ENCODE measurements around the gene SLC43A3. TPM values are rescaled to one million over a fixed set of nuclear protein-coding genes. Genes with fewer than 3 reads are reported as not detected.

Gene SLC43A3
- 100 to 1,000 TPM; 103 to 120 TPM for total RNA-seq

DNA sequence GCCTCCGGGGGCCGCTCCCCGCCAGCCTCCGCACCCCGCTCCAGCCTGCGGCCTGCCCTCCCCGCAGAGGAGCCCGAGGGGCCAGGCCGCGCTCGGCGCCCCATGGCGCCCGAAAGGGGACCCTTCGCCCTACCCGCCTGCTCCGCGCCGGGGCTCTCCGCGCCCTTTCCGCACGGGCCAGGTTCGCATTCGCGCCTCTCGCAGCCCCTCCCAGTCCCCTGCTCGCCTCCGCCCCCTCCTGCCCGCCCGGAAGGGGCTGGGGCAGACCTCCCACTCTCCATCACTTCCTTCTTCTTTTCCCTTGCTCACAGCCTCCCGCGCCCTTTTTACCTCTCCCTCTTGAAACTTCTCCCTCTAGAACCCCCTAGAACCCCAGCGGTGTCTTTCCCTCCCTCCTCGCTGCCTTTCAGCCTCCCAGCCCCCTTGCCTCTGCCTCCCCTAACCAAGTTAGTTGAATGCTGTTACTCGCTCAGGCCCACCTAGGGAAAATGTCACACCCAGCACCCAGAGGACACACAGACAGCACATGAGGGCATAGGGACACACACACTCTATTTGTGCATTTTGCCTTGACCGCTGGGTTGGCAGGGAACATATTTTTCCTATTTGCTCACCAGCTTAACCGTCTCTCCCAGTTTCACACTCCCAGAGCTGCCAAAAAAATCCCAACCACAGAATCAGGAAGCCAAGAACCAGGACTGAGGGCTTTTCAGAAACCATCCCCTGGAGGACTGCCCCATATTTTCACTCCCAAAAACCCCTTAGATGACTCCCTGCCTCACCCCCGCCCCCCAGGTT is at the start of gene SLC43A3:
Gene SLC43A3, minus strand, starts transcription at position 193 of the 798 bp plus-strand sequence. CDS start 949 bp downstream, outside the sequence.
- peak; percentile 70 for ATAC-seq
- peaks cover 49% of the 10 kb centered on the region for H3K4me1 Mint-ChIP-seq (ENCODE audit: low read depth)
- ChIA-PET POLR2A (interaction anchor here (0.7 to 0.9 kb wide), 4 partner anchors 8 to 1150 kb away, joined by 3 read pairs; no protein-coding TSS in a partner anchor), CTCF (interaction anchor here (0.7 to 6.4 kb wide), 10 partner anchors 19 to 101 kb away, joined by 3 to 80 read pairs (median 4); partner anchors contain the start of gene RTN4RL2)
- peak within 1 kb of the TSS; percentile 88 for H3K4me3 Mint-ChIP-seq
- no peaks in the 10 kb centered on the region for H3K9me3 Mint-ChIP-seq (ENCODE audit: insufficient read depth)
- H3K36me3 Mint-ChIP-seq (ENCODE audit: low read depth), result peaks cover 40% of the 10 kb centered on the region
- peak; percentile 80 for DNase-seq
- H3K27me3 Mint-ChIP-seq (ENCODE audit: low read depth), result peaks cover 10% of the 10 kb centered on the region
- H3K27ac Mint-ChIP-seq, result peak within 1 kb of the TSS; percentile 88

DNA sequence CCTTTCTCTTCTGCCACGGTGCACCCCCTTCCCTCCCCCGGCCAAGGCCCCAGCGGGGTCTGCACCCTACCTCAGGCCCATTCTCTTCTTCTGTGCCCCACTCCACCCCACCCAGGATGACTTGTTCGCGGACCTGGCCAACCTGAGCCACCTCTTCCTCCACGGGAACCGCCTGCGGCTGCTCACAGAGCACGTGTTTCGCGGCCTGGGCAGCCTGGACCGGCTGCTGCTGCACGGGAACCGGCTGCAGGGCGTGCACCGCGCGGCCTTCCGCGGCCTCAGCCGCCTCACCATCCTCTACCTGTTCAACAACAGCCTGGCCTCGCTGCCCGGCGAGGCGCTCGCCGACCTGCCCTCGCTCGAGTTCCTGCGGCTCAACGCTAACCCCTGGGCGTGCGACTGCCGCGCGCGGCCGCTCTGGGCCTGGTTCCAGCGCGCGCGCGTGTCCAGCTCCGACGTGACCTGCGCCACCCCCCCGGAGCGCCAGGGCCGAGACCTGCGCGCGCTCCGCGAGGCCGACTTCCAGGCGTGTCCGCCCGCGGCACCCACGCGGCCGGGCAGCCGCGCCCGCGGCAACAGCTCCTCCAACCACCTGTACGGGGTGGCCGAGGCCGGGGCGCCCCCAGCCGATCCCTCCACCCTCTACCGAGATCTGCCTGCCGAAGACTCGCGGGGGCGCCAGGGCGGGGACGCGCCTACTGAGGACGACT is 49.3 kb upstream of the SLC43A3 start:
- peak overlapping the region; percentile 69 for H3K27ac Mint-ChIP-seq
- peaks cover 25% of the 10 kb centered on the region for H3K27me3 Mint-ChIP-seq (ENCODE audit: low read depth)
- H3K4me3 Mint-ChIP-seq, result peak overlapping the region; percentile 59
- no peaks in the 10 kb centered on the region for H3K9me3 Mint-ChIP-seq (ENCODE audit: insufficient read depth)
- peak; percentile 25 for ATAC-seq
- H3K36me3 Mint-ChIP-seq (ENCODE audit: low read depth), result no peaks in the 10 kb centered on the region
- ChIA-PET CTCF (interaction anchor here (0.7 to 9.8 kb wide), 7 partner anchors 15 to 1092 kb away, joined by 3 to 239 read pairs (median 5); partner anchors contain the start of genes RTN4RL2 and SLC43A1), POLR2A (interaction anchor here (0.8 kb wide), 1 partner anchor 18 kb away, joined by 3 read pairs; no protein-coding TSS in a partner anchor)
- peak; percentile 45 for DNase-seq
- H3K4me1 Mint-ChIP-seq (ENCODE audit: low read depth), result peaks cover 46% of the 10 kb centered on the region

DNA sequence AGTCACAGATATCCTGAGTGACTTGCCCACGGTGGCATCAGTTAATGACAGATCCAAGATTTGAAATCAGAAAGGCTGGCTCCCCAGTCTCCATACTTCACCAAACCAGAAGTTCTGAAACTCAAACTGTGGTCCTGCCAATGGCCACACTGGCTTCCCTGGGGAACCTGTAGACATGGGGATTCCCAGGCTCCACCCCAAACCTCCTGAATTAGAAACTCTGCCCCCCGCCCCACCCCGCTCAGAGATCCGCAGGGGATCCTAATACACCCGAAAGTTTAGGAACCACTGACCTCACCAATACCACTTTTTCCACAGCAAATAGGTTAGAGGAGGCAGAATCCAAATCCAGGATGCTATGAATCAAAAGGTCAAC is 48.7 kb upstream of the SLC43A3 start:
- POLR2A ChIA-PET, result no interaction called here
- CTCF ChIA-PET, result interaction anchor here (0.7 to 6.4 kb wide), 8 partner anchors 8 to 126 kb away, joined by 5 to 117 read pairs (median 16); partner anchors contain the start of gene RTN4RL2
- H3K4me3 Mint-ChIP-seq, result peak overlapping the region; percentile 59
- no peaks in the 10 kb centered on the region for H3K9me3 Mint-ChIP-seq (ENCODE audit: insufficient read depth)
- no peaks in the 10 kb centered on the region for H3K36me3 Mint-ChIP-seq (ENCODE audit: low read depth)
- ATAC-seq (no peak), DNase-seq (no peak)
- H3K27ac Mint-ChIP-seq, result peak overlapping the region; percentile 69
- peaks cover 20% of the 10 kb centered on the region for H3K27me3 Mint-ChIP-seq (ENCODE audit: low read depth)
- peaks cover 46% of the 10 kb centered on the region for H3K4me1 Mint-ChIP-seq (ENCODE audit: low read depth)

DNA sequence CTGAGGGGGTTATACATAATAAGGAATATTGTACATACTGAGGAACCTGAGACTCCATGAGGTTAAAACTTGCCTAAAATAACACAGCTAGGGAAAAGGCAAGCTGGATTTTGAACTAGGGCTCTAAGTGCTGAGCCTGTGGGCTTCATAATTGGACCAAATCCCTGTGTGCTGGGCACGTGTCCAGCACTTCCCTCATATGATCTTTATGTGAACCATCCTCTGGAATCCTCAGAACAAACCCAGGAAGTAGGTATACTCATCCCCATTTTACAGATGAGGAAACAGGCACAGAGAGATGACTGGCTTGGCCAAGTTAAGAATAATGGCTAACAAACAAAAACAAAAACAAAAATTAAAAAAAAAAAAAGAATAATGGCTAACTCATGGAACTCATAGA is 48.3 kb upstream of the SLC43A3 start:
- Mint-ChIP-seq H3K9me3 (ENCODE audit: insufficient read depth) (no peaks in the 10 kb centered on the region), H3K36me3 (ENCODE audit: low read depth) (no peaks in the 10 kb centered on the region), H3K27me3 (ENCODE audit: low read depth) (peaks cover 18% of the 10 kb centered on the region), H3K4me1 (ENCODE audit: low read depth) (peaks cover 44% of the 10 kb centered on the region), H3K4me3 (no peak overlapping the region), H3K27ac (no peak overlapping the region)
- ATAC-seq, result no peak
- no peak for DNase-seq
- ChIA-PET CTCF (interaction anchor here (1.2 to 6.4 kb wide), 6 partner anchors 8 to 126 kb away, joined by 5 to 117 read pairs (median 16); partner anchors contain the start of gene RTN4RL2), POLR2A (no interaction called here)

DNA sequence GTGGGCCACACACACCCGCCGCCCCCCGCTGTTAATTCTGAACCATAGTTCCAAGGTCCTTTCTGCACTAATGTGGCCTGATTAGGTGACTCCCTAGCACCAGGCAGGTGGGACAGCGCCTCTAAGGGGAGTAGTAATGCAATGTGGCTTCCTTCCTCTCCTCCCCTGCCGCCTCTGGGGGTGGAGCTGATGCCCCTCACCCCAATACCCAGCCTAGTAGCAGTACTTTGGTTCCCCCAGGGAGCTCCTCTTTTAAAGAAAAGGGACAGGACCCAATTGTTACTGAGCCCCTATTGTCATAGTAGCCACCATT is 47.8 kb upstream of the SLC43A3 start:
- ATAC-seq, result peak; percentile 11
- Mint-ChIP-seq H3K9me3 (ENCODE audit: insufficient read depth) (no peaks in the 10 kb centered on the region), H3K4me1 (ENCODE audit: low read depth) (peaks cover 41% of the 10 kb centered on the region), H3K36me3 (ENCODE audit: low read depth) (no peaks in the 10 kb centered on the region), H3K27me3 (ENCODE audit: low read depth) (peaks cover 16% of the 10 kb centered on the region), H3K4me3 (no peak overlapping the region), H3K27ac (peak overlapping the region; percentile 89)
- DNase-seq, result peak; percentile 45
- ChIA-PET POLR2A (no interaction called here), CTCF (interaction anchor here (1.2 to 6.4 kb wide), 6 partner anchors 9 to 125 kb away, joined by 5 to 117 read pairs (median 16); partner anchors contain the start of gene RTN4RL2)

DNA sequence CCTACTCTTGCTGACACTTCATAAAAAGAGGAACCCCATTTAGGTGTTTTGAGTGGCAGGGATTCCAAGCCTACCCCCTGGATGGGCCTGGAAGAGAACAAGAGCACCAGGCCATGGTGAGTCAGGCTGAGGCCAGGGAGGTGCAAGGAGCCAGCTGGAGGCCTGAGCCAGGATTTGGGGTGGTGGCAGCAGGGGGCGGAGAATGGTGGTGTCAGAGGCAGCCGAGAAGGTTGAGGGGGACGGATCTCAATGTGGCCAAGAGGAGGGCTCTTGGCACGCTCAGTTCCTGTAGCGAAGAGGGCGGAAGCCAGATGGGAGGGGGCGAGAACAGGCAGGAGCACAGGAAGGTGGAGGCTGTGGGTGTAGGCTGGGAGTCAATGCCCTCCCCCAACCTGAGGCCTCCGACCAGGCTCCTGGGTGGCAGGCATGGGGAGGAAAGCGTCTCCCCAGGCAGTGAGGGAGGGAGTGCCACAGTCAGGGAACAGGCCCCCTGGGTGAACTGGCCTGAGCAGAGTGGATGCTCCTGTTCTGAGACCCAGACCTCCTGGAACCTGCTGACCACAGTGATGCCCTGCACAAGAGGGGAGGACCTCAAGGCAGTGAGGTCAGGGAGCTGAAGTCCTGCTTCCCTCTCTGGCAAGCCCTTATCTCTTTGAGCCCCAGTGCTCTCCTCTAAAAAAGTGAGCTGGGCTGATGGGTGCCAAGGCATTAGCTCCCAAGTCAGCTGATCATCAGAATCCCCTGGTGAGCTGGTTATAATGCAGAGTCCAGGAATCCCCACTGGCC is 47.3 kb upstream of the SLC43A3 start:
- DNase-seq, result peak; percentile 87
- peak; percentile 85 for ATAC-seq
- ChIA-PET POLR2A (no interaction called here), CTCF (interaction anchor here (1.2 to 6.4 kb wide), 8 partner anchors 8 to 125 kb away, joined by 3 to 117 read pairs (median 10); partner anchors contain the start of gene RTN4RL2)
- Mint-ChIP-seq H3K36me3 (ENCODE audit: low read depth) (no peaks in the 10 kb centered on the region), H3K4me1 (ENCODE audit: low read depth) (peaks cover 41% of the 10 kb centered on the region), H3K9me3 (ENCODE audit: insufficient read depth) (no peaks in the 10 kb centered on the region), H3K27me3 (ENCODE audit: low read depth) (peaks cover 14% of the 10 kb centered on the region), H3K27ac (peak overlapping the region; percentile 89), H3K4me3 (peak overlapping the region; percentile 28)

DNA sequence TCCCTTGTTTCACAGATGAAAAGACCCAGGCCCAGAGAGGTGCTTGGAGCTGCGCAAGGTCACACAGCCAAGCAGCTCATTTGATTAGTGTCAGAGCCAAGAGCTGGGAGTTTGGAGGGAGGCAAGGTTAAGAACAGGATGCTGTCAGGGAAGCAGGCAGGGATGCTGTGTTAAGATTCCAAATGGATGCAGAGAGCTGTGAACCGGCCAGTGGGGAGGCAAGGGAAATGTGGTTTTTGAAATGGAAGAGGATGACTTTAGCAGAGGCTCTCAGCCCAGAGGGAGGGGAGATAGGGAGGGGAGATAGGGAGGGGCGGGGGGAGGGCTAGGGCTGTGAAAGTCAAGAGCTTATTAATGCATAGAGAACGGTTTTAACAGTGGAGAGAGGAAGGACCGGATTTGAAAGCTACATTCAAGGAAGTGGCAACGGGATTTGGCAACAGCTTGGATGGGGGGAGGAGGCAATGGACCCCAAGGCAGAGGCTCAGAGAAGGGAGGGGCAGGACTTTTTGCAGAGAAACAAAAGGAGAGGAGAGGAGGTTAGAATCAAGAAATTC is 46.4 kb upstream of the SLC43A3 start:
- ChIA-PET CTCF (interaction anchor here (1.2 to 6.4 kb wide), 10 partner anchors 9 to 171 kb away, joined by 3 to 117 read pairs (median 6); partner anchors contain the start of genes RTN4RL2 and TIMM10), POLR2A (interaction anchor here (1.2 to 1.3 kb wide), 2 partner anchors 11 to 16 kb away, joined by 3 read pairs; no protein-coding TSS in a partner anchor)
- Mint-ChIP-seq H3K36me3 (ENCODE audit: low read depth) (no peaks in the 10 kb centered on the region), H3K4me1 (ENCODE audit: low read depth) (peaks cover 41% of the 10 kb centered on the region), H3K4me3 (no peak overlapping the region), H3K27ac (peak overlapping the region; percentile 89), H3K27me3 (ENCODE audit: low read depth) (peaks cover 14% of the 10 kb centered on the region), H3K9me3 (ENCODE audit: insufficient read depth) (no peaks in the 10 kb centered on the region)
- ATAC-seq (no peak), DNase-seq (no peak)

DNA sequence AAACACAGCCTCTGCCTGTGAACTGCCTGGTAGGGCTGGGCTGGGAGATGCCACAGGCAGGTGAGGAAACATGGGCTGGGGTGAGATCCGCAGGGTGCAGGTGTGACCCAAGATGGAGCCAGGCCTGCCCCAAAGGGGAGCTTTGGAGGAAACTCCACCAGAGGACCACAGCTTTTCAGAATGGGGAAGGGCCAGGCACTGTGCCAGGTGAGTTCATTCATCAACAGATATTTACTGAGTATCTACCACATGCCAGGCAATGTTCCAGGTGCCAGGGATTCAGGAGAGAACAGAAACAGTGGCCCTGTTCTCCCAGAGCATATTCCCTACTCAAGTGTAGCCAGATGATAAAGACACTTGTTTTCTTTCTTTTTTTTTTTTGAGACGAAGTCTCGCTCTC is 44.6 kb upstream of the SLC43A3 start:
- H3K4me1 Mint-ChIP-seq (ENCODE audit: low read depth), result peaks cover 34% of the 10 kb centered on the region
- H3K27ac Mint-ChIP-seq, result no peak overlapping the region
- H3K36me3 Mint-ChIP-seq (ENCODE audit: low read depth), result no peaks in the 10 kb centered on the region
- DNase-seq, result no peak
- ATAC-seq, result no peak
- CTCF ChIA-PET, result interaction anchor here (3.9 to 6.4 kb wide), 2 partner anchors 13 to 55 kb away, joined by 36 to 117 read pairs; partner anchors contain the start of gene RTN4RL2
- H3K27me3 Mint-ChIP-seq (ENCODE audit: low read depth), result peaks cover 2% of the 10 kb centered on the region
- no peak overlapping the region for H3K4me3 Mint-ChIP-seq
- no peaks in the 10 kb centered on the region for H3K9me3 Mint-ChIP-seq (ENCODE audit: insufficient read depth)
- POLR2A ChIA-PET, result no interaction called here

DNA sequence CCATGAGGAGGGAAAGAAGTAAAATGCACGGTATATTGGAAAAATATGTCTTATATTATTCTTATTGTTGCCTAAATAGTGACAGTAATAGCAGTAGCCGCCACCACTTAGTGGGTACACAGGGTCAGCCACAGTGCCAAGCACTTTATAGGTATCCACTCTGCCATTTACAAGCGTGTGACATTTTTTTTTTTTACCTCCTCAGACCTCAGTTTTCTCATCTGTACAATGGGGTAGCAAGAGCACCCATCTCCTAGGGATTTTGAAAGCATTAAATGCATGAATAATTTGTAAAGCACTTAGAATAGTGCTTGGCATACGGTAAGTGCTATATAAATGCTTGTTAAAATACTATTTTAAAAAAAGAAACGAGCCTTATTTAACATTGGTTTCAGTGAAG is 42.3 kb upstream of the SLC43A3 start:
- Mint-ChIP-seq H3K9me3 (ENCODE audit: insufficient read depth) (no peaks in the 10 kb centered on the region), H3K27ac (no peak overlapping the region), H3K36me3 (ENCODE audit: low read depth) (no peaks in the 10 kb centered on the region), H3K4me3 (no peak overlapping the region), H3K27me3 (ENCODE audit: low read depth) (peaks cover 2% of the 10 kb centered on the region), H3K4me1 (ENCODE audit: low read depth) (peaks cover 15% of the 10 kb centered on the region)
- DNase-seq, result no peak
- ChIA-PET POLR2A (no interaction called here), CTCF (interaction anchor here (1.2 to 6.4 kb wide), 2 partner anchors 11 to 59 kb away, joined by 3 to 117 read pairs; partner anchors contain the start of gene RTN4RL2)
- no peak for ATAC-seq

DNA sequence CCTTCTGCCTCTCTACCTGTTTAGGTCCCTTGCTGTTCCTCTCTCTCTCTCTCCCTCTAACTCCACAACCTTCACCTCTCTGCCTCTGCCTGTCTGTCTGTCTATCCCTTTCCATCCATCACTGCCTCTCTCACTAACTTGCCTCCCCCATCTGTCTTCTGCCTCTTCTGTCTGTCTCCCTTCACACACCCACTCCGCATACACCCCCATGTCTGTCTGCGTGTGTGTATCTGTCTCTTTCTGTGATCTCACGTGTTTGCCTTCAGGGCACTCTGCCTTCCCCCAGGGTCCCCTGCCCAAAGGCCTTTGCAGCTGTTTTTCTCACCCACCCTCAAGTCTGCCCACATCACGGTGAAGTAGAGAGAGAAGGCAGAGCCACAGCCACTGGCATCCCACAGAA is 41.4 kb upstream of the SLC43A3 start:
- H3K27me3 Mint-ChIP-seq (ENCODE audit: low read depth), result peaks cover 2% of the 10 kb centered on the region
- no peak overlapping the region for H3K4me3 Mint-ChIP-seq
- ChIA-PET POLR2A (no interaction called here), CTCF (interaction anchor here (0.9 to 1.1 kb wide), 2 partner anchors 10 to 12 kb away, joined by 3 to 8 read pairs; no protein-coding TSS in a partner anchor)
- H3K9me3 Mint-ChIP-seq (ENCODE audit: insufficient read depth), result no peaks in the 10 kb centered on the region
- H3K36me3 Mint-ChIP-seq (ENCODE audit: low read depth), result no peaks in the 10 kb centered on the region
- ATAC-seq (no peak), DNase-seq (no peak)
- H3K4me1 Mint-ChIP-seq (ENCODE audit: low read depth), result peaks cover 6% of the 10 kb centered on the region
- H3K27ac Mint-ChIP-seq, result peak overlapping the region; percentile 5

Measured in activated CD8-positive, alpha-beta T cell treated with anti-CD3 and anti-CD28 coated beads, Interleukin-2, amount 10 ng/mL, durations not matched to agents 7 days and 5 days (primary cell).